ENCODE data around the gene MCM3. TPM values are rescaled to one million over a fixed set of nuclear protein-coding genes. Genes with fewer than 3 reads are reported as not detected.

Gene MCM3
- total RNA-seq, 4 donors from 2014 or later: 33.2 to 67.1 (median 35.1) TPM

- no peaks in the 10 kb centered on the region for H3K36me3 ChIP-seq
- H3K27ac ChIP-seq: no peak overlapping the region
- no peaks in the 10 kb centered on the region for H3K27me3 ChIP-seq
- H3K4me3 ChIP-seq: no peak overlapping the region
- WGBS, 2 donors: 64 to 70% methylated on average over 1 of the region's 1 CpG
- no peaks in the 10 kb centered on the region for H3K4me1 ChIP-seq
- no peaks in the 10 kb centered on the region for H3K9me3 ChIP-seq
- TF ChIP-seq POLR2A (IDR thresholded peaks at IDR 0.05) (no peak), EP300 (IDR thresholded peaks at IDR 0.05) (no peak)
- TF ChIP-seq, protein P1, sequence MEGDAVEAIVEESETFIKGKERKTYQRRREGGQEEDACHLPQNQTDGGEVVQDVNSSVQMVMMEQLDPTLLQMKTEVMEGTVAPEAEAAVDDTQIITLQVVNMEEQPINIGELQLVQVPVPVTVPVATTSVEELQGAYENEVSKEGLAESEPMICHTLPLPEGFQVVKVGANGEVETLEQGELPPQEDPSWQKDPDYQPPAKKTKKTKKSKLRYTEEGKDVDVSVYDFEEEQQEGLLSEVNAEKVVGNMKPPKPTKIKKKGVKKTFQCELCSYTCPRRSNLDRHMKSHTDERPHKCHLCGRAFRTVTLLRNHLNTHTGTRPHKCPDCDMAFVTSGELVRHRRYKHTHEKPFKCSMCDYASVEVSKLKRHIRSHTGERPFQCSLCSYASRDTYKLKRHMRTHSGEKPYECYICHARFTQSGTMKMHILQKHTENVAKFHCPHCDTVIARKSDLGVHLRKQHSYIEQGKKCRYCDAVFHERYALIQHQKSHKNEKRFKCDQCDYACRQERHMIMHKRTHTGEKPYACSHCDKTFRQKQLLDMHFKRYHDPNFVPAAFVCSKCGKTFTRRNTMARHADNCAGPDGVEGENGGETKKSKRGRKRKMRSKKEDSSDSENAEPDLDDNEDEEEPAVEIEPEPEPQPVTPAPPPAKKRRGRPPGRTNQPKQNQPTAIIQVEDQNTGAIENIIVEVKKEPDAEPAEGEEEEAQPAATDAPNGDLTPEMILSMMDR (IDR thresholded peaks at IDR 0.05): no peak
- DNase-seq (ENCODE audit: low spot score in 2 of 2): no peak
These were observed 53.9 kb downstream of the MCM3 start for GRCh38 chr6:52230685-52231084.

GRCh38 chr6:52227495-52227894, 57.0 kb downstream of the MCM3 start:
- DNase-seq (ENCODE audit: low spot score in 2 of 2): no peak
- Histone ChIP-seq H3K27me3 (no peaks in the 10 kb centered on the region), H3K9me3 (no peaks in the 10 kb centered on the region), H3K4me3 (no peak overlapping the region), H3K27ac (no peak overlapping the region), H3K36me3 (no peaks in the 10 kb centered on the region), H3K4me1 (no peaks in the 10 kb centered on the region)
- TF ChIP-seq, protein P1 (IDR thresholded peaks at IDR 0.05): no peak
- no peak for TF ChIP-seq EP300 (IDR thresholded peaks at IDR 0.05)
- WGBS, 2 donors: 38 to 60% methylated on average over 1 of the region's 1 CpG

- H3K27me3 ChIP-seq: no peaks in the 10 kb centered on the region
- no peaks in the 10 kb centered on the region for H3K4me1 ChIP-seq
- no peaks in the 10 kb centered on the region for H3K36me3 ChIP-seq
- H3K9me3 ChIP-seq: no peaks in the 10 kb centered on the region
- no peak for DNase-seq (ENCODE audit: low spot score in 2 of 2)
- TF ChIP-seq POLR2A (IDR thresholded peaks at IDR 0.05): no peak
- TF ChIP-seq, protein P1 (IDR thresholded peaks at IDR 0.05): no peak
- no peak for TF ChIP-seq EP300 (IDR thresholded peaks at IDR 0.05)
- H3K4me3 ChIP-seq: no peak overlapping the region
- no peak overlapping the region for H3K27ac ChIP-seq
- WGBS, 2 donors: 66 to 72% methylated on average over 3 of the region's 3 CpGs
These were observed 63.2 kb downstream of the MCM3 start for GRCh38 chr6:52221302-52221701.

DNA sequence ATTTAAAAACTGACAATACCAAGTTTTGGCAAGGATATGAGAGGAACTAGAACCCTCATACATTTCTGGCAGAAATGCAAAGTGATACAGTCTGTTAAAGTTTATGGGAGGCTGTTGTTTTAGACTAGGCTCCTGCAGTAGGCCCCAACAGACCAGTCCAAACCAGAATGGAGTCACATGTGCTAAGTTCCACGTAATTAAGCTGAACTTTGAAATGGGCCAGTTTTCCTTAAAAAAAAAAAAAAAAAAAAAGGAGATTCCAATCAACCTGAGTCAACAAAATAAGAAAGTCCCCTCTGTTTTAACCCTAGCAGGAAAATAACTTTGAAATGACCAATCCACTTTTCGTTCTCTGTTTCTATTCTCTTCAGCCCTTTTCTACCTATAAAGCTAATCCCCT, 66.8 kb downstream of the MCM3 start:
- Histone ChIP-seq H3K4me3 (no peak overlapping the region), H3K27ac (no peak overlapping the region), H3K36me3 (no peaks in the 10 kb centered on the region), H3K4me1 (no peaks in the 10 kb centered on the region), H3K9me3 (no peaks in the 10 kb centered on the region), H3K27me3 (no peaks in the 10 kb centered on the region)
- no peak for TF ChIP-seq POLR2A (IDR thresholded peaks at IDR 0.05)
- TF ChIP-seq, protein P1 (IDR thresholded peaks at IDR 0.05): no peak
- TF ChIP-seq EP300 (IDR thresholded peaks at IDR 0.05): no peak
- WGBS, 2 donors: 72 to 76% methylated on average over 2 of the region's 2 CpGs
- no peak for DNase-seq (ENCODE audit: low spot score in 2 of 2)

DNA sequence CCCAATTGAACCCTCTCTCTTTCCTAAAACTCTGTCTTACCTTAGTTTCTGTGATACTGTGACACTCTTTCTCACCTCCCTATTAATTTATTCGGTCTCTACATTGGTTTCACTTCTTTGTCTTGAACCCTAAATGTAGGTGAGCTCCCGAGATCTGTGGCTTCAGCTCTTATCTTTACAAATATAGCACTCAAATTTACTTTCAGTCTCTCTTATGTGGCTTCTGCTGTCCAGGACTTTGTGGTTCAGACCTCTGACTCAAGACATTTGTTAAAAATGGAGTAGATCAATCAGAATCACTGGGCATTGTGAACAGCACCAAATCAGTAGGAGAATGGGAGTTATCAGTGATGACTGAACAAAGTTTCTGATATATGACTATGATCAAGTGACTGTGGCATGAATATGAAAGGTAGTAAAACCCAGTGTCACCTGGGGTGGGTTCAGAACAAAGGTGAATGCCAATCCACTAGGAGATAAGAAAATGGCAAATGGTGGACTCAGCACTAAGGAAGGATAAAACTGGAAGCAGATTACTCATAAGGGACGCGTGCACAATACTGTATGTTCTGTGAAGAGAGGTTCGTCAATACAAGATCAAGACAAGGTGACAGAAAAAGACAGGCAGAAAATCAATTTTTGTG, 67.5 kb downstream of the MCM3 start:
- Histone ChIP-seq H3K36me3 (no peaks in the 10 kb centered on the region), H3K4me3 (no peak overlapping the region), H3K9me3 (no peaks in the 10 kb centered on the region), H3K4me1 (no peaks in the 10 kb centered on the region), H3K27ac (no peak overlapping the region), H3K27me3 (no peaks in the 10 kb centered on the region)
- 91 to 92% methylated on average over 5 of the region's 5 CpGs for WGBS, 2 donors
- TF ChIP-seq POLR2A (IDR thresholded peaks at IDR 0.05): no peak
- TF ChIP-seq, protein P1 (IDR thresholded peaks at IDR 0.05): no peak
- no peak for TF ChIP-seq EP300 (IDR thresholded peaks at IDR 0.05)
- DNase-seq (ENCODE audit: low spot score in 2 of 2): no peak

Measured in tibial nerve (tissue), 4 donors.